RWPE2 (cell line): ENCODE measurements around the gene TNIP3.
A peak's percentile ranks its signal among the peaks of the same experiment; 100 is the strongest.

ENCODE experiments used
- ATAC-seq: fragments of 200-7000 bp; cut with Tn5 transposase; 3 replicates; pipeline ENCODE4 v1.9.1; 2021; ENCODE audit warnings: low read depth
- DNase-seq: peaks from one replicate; pipeline ENCODE4 v3.0.0-alpha.2; 2020; ENCODE audit warnings: low spot score
- H3K27ac ChIP-seq: fragments of 450-650 bp; 2 replicates; pipeline ENCODE4 v1.5.1; 2017; ENCODE audit warnings: mild to moderate bottlenecking; ENCODE audit not compliant: poor library complexity, severe bottlenecking
- H3K27me3 ChIP-seq: fragments of 250-450 bp; sonication (Bioruptor Pico); 2 replicates; pipeline ENCODE4 v1.5.1; 2021; ENCODE audit warnings: mild to moderate bottlenecking, moderate library complexity; ENCODE audit not compliant: insufficient read depth, poor library complexity, severe bottlenecking
- H3K36me3 ChIP-seq: fragments of 250-450 bp; sonication (Bioruptor Pico); 2 replicates; pipeline ENCODE4 v1.5.1; 2020; ENCODE audit warnings: low read depth, mild to moderate bottlenecking, moderate library complexity
- H3K4me1 ChIP-seq: fragments of 250-450 bp; sonication (Bioruptor Pico); 2 replicates; pipeline ENCODE4 v1.5.1; 2021; ENCODE audit warnings: mild to moderate bottlenecking, moderate library complexity; ENCODE audit not compliant: insufficient read depth, poor library complexity, severe bottlenecking
- H3K4me3 ChIP-seq: fragments of 250-450 bp; sonication (Bioruptor Pico); 2 replicates; pipeline ENCODE4 v1.5.1; 2021; ENCODE audit warnings: mild to moderate bottlenecking, moderate library complexity; ENCODE audit not compliant: severe bottlenecking
- H3K9me3 ChIP-seq: fragments of 250-450 bp; sonication (Bioruptor Pico); 2 replicates; pipeline ENCODE4 v1.5.1; 2021; ENCODE audit warnings: mild to moderate bottlenecking, moderate library complexity; ENCODE audit not compliant: severe bottlenecking
- CTCF ChIP-seq: fragments of 450-650 bp; IDR thresholded peaks from one replicate; pipeline ENCODE4 v1.5.1; 2017; ENCODE audit warnings: mild to moderate bottlenecking, moderate library complexity; ENCODE audit not compliant: poor library complexity, severe bottlenecking

Gene TNIP3

DNA sequence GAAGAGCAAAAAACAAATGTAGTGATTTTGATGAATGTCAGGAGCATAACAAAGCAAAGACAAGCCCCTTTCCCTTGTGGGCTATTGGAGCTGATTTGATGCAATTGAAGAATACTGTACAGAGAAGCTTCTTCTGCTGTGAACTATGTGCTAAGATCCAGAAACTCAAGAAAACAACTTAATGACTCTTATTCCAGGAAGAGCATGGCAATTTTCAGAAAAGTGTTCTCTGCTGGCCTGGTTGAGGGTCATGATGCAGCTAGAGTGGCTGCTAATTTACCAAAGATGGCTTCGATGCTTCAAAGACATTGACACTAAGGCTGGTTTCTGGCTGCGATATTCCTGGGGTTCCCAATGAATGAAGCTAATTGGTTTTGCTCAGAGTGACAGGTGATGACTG is 45.8 kb downstream of the TNIP3 start:
- Histone ChIP-seq H3K4me1 (no peaks in the 10 kb centered on the region), H3K9me3 (no peaks in the 10 kb centered on the region), H3K4me3 (no peak overlapping the region), H3K36me3 (no peaks in the 10 kb centered on the region), H3K27me3 (no peaks in the 10 kb centered on the region), H3K27ac (no peak overlapping the region)
- TF ChIP-seq CTCF: no peak
- no peak for DNase-seq
- no peak for ATAC-seq

- no peak for ATAC-seq
- Histone ChIP-seq H3K27ac (no peak overlapping the region), H3K9me3 (no peaks in the 10 kb centered on the region), H3K36me3 (no peaks in the 10 kb centered on the region), H3K4me3 (no peak overlapping the region), H3K4me1 (no peaks in the 10 kb centered on the region), H3K27me3 (no peaks in the 10 kb centered on the region)
- no peak for TF ChIP-seq CTCF
- no peak for DNase-seq
These were observed 49.4 kb downstream of the TNIP3 start for GRCh38 chr4:121114756-121115155.

DNA sequence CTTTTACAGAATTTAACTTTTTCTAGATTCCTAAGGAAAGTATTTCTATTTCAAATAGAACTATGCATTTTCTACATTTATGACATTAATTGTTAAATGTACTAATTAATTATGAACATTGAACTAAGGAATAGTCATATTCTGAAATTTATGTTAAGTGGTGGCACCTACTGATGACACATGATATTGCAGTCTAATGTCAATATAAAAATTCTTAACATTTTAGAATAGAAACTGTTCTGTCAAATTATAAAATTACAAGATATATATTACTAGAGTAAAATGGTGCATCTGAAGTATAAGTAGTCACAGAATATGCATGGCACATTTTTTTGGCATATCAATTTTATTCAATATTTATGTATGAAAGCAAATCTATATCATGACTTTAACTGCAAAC is 51.6 kb downstream of the TNIP3 start:
- peak; percentile 54 for TF ChIP-seq CTCF
- Histone ChIP-seq H3K4me3 (no peak overlapping the region), H3K9me3 (no peaks in the 10 kb centered on the region), H3K27ac (no peak overlapping the region), H3K36me3 (no peaks in the 10 kb centered on the region), H3K27me3 (no peaks in the 10 kb centered on the region), H3K4me1 (no peaks in the 10 kb centered on the region)
- ATAC-seq (no peak), DNase-seq (no peak)

GRCh38 chr4:121108557-121108956 is 55.6 kb downstream of the TNIP3 start:
- H3K36me3 ChIP-seq: no peaks in the 10 kb centered on the region
- H3K27ac ChIP-seq: no peak overlapping the region
- TF ChIP-seq CTCF: no peak
- DNase-seq (no peak), ATAC-seq (no peak)
- no peaks in the 10 kb centered on the region for H3K4me1 ChIP-seq
- H3K27me3 ChIP-seq: no peaks in the 10 kb centered on the region
- H3K9me3 ChIP-seq: no peaks in the 10 kb centered on the region
- no peak overlapping the region for H3K4me3 ChIP-seq

GRCh38 chr4:121107507-121107906 is 56.6 kb downstream of the TNIP3 start:
- Histone ChIP-seq H3K9me3 (no peaks in the 10 kb centered on the region), H3K4me3 (no peak overlapping the region), H3K4me1 (no peaks in the 10 kb centered on the region), H3K36me3 (no peaks in the 10 kb centered on the region), H3K27ac (no peak overlapping the region), H3K27me3 (no peaks in the 10 kb centered on the region)
- TF ChIP-seq CTCF: no peak
- no peak for ATAC-seq
- DNase-seq: no peak
